Measurements from ENCODE around the gene CDC42EP4. TPM values are rescaled to one million over a fixed set of nuclear protein-coding genes. Genes with fewer than 3 reads are reported as not detected.
A peak's percentile ranks its signal among the peaks of the same experiment; 100 is the strongest.

CDC42EP4 gene
- total and polyA plus RNA-seq, 9 of the 15 experiments (the other 6 are each of a cell fraction or from before 2014, with no cell fraction given): 0.65 to 20.8 (median 12.3) TPM

DNA sequence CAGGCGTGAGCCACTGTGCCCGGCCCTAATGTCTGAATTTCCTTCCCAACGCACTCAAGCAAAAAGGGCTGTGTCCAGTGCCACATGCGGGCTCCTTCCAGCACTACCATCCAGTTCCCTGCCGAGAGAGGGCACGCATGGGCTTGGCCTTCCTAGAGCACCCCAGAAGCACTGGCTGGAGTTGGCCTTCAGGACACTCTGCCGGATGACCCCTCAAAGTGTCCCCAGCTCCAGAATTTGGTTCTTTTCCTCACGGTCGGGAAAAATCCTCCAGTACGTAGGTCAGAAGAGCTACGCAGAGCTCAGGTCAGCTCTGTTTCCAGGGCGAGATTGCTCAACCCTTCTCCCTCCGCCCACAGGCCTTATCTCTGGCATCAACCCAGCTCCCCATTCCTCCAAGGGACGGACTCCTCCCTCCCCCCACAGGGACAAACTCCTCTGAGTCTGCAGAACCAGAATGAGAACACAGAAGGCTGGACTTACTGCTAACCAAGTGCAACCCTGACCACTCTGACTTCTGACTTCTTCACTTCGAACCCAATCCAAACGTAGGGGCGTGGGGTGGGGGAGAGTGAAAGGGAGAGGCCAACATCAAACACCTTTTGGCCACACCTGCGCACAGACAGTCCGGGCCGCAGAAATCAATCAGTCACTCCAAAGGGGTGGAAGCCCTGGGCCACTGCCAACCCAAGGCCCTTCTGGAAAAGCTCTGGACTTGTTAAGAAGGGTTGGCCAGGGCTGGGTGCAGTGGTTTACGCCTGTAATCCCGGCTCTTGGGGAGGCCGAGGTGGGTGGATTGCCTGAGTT, 3.6 kb downstream of the CDC42EP4 start (continued):
- TF ChIP-seq, protein P1, sequence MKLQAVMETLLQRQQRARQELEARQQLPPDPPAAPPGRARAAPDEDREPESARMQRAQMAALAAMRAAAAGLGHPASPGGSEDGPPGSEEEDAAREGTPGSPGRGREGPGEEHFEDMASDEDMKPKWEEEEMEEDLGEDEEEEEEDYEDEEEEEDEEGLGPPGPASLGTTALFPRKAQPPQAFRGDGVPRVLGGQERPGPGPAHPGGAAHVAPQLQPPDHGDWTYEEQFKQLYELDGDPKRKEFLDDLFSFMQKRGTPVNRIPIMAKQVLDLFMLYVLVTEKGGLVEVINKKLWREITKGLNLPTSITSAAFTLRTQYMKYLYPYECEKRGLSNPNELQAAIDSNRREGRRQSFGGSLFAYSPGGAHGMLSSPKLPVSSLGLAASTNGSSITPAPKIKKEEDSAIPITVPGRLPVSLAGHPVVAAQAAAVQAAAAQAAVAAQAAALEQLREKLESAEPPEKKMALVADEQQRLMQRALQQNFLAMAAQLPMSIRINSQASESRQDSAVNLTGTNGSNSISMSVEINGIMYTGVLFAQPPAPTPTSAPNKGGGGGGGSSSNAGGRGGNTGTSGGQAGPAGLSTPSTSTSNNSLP (IDR thresholded peaks at IDR 0.05; ENCODE audit: borderline replicate concordance, low read depth, low read length): no peak
- TF ChIP-seq POLR2A (conservative IDR thresholded peaks at IDR 0.05) (peak; percentile 55; the same call in 1 of the 2 replicates), JUN (IDR thresholded peaks at IDR 0.05; ENCODE audit: borderline replicate concordance, low read depth, low read length) (peak; percentile 50; the same call in 1 of the 2 replicates), JUN (CRISPR knock-in tag; IDR thresholded peaks at IDR 0.05; ENCODE audit: borderline replicate concordance) (no peak), ZNF444 (CRISPR knock-in tag; IDR thresholded peaks at IDR 0.05) (no peak), ESRRB (CRISPR knock-in tag; IDR thresholded peaks at IDR 0.05; ENCODE audit: borderline replicate concordance) (no peak), TFAM (CRISPR knock-in tag; conservative IDR thresholded peaks at IDR 0.05) (no peak), ZNF143 (CRISPR knock-in tag; IDR thresholded peaks at IDR 0.05) (no peak), SNIP1 (IDR thresholded peaks at IDR 0.05; ENCODE audit: low read depth) (no peak), IFI16 (CRISPR knock-in tag; IDR thresholded peaks at IDR 0.05) (no peak), SUPT5H (IDR thresholded peaks at IDR 0.05) (0 out of 2 replicates have a peak, but pooled peaks have one; percentile 38), BRF1 (IDR thresholded peaks at IDR 0.05; ENCODE audit: borderline replicate concordance, extremely low read depth, insufficient read length) (no peak), KHSRP (IDR thresholded peaks at IDR 0.05) (no peak), ZNF561 (CRISPR knock-in tag; conservative IDR thresholded peaks at IDR 0.05) (no peak), NFIC (IDR thresholded peaks at IDR 0.05) (peak; percentile 98), HMGN3 (IDR thresholded peaks at IDR 0.05; ENCODE audit: borderline replicate concordance, extremely low read depth, insufficient read length, low read depth, low read length) (no peak), NFYB (IDR thresholded peaks at IDR 0.05; ENCODE audit: extremely low read depth, insufficient read length) (no peak), TCF3 (CRISPR knock-in tag; IDR thresholded peaks at IDR 0.05) (peak; percentile 51), SMARCE1 (IDR thresholded peaks at IDR 0.05) (peak; percentile 86)
- TF ChIP-seq, protein P2, sequence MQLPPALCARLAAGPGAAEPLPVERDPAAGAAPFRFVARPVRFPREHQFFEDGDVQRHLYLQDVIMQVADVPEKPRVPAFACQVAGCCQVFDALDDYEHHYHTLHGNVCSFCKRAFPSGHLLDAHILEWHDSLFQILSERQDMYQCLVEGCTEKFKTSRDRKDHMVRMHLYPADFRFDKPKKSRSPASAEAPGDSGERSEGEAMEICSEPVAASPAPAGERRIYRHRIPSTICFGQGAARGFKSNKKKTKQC (CRISPR knock-in tag; IDR thresholded peaks at IDR 0.05): 0 out of 2 replicates have a peak, but pooled peaks have one; percentile 46
- TF ChIP-seq, protein P3, sequence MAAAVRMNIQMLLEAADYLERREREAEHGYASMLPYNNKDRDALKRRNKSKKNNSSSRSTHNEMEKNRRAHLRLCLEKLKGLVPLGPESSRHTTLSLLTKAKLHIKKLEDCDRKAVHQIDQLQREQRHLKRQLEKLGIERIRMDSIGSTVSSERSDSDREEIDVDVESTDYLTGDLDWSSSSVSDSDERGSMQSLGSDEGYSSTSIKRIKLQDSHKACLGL (CRISPR knock-in tag; IDR thresholded peaks at IDR 0.05; ENCODE audit: borderline replicate concordance, poor library complexity, severe bottlenecking): no peak
- TF ChIP-seq, protein P4, sequence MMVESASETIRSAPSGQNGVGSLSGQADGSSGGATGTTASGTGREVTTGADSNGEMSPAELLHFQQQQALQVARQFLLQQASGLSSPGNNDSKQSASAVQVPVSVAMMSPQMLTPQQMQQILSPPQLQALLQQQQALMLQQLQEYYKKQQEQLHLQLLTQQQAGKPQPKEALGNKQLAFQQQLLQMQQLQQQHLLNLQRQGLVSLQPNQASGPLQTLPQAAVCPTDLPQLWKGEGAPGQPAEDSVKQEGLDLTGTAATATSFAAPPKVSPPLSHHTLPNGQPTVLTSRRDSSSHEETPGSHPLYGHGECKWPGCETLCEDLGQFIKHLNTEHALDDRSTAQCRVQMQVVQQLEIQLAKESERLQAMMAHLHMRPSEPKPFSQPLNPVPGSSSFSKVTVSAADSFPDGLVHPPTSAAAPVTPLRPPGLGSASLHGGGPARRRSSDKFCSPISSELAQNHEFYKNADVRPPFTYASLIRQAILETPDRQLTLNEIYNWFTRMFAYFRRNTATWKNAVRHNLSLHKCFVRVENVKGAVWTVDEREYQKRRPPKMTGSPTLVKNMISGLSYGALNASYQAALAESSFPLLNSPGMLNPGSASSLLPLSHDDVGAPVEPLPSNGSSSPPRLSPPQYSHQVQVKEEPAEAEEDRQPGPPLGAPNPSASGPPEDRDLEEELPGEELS (CRISPR knock-in tag; IDR thresholded peaks at IDR 0.05; ENCODE audit: borderline replicate concordance): no peak
- TF ChIP-seq, protein P5, sequence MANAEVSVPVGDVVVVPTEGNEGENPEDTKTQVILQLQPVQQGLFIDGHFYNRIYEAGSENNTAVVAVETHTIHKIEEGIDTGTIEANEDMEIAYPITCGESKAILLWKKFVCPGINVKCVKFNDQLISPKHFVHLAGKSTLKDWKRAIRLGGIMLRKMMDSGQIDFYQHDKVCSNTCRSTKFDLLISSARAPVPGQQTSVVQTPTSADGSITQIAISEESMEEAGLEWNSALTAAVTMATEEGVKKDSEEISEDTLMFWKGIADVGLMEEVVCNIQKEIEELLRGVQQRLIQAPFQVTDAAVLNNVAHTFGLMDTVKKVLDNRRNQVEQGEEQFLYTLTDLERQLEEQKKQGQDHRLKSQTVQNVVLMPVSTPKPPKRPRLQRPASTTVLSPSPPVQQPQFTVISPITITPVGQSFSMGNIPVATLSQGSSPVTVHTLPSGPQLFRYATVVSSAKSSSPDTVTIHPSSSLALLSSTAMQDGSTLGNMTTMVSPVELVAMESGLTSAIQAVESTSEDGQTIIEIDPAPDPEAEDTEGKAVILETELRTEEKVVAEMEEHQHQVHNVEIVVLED (CRISPR knock-in tag; IDR thresholded peaks at IDR 0.05): no peak
